Measurements from ENCODE around the gene RANBP9.
A peak's percentile ranks its signal among the peaks of the same experiment; 100 is the strongest.

Gene RANBP9

DNA sequence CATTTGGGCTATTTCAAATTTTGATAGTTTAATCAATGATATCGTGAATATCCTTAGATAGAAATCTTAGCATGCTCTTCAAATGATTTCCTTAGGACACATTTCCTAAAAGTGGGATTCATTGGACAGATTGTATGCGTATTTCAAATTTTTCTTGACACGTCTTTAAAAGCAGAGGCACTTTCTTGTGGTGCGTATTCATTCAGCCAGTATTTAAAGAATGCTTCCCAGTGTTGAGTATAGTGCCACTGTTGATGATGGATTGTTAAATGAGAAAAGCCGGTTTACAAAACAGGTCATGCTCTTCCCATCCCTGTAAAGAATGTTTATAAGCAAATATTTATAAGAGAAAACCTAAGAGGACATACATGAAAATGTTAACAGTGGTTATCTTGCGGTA lies 111.6 kb downstream of the RANBP9 start:
- no peak for DNase-seq (ENCODE audit: low spot score)

DNA sequence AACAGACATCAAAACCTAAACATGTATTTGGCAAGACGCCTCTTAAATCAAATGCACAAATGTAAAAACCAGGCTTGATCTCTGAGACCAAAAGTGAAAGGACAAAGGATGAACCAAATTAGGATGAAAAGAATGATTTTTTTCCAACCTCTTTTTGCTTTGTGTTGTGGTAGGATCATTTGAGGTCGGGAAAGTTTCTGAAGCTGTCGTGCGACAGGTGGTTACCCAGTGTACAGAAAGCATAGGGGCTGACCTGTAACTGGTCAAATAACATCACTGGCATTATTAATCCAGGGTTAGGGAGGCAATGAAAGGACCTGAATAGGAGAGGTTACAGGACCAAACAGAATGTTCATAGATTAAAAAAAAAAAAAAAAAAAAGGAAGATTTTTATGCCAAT lies 114.6 kb downstream of the RANBP9 start:
- DNase-seq (ENCODE audit: low spot score) = no peak

DNA sequence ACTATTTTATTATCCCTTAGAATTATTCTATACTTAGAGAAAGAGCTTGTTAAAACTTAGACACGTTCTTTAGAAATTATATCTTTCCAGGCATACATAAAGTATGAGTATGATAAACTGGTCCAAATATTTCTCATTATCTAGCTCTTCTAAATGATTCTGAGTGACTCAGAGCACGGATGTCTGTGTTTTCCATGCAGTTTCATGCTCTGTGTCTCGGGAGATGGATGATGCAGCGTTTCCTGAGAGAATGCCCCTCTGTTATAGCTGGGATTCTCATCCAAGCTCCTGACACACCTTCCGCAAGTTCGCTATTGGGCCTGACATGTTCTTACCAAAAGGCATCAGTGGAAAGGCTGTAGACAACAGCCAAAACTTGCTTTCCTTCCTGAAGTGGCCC lies 117.9 kb downstream of the RANBP9 start:
- no peak for DNase-seq (ENCODE audit: low spot score)

DNA sequence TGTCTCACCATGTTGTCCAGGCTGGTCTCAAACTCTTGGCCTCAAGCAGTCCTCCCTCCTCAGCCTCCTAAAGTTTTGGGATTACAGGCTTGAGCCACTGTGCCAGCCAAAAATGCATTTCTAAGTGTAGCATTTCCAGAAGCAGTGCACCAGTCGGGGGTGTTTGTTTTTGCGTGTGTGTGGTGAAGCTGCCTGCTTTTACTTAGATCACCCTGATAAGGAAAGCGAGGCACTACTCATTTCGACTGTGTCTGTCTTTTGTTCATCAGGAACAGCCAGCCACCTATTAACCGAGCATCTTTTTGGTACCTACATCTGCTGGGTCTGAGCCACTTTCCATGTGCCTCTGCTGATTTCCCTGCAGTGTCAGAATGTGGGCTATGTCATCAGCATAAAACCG lies 118.5 kb downstream of the RANBP9 start:
- peak; percentile 37 for DNase-seq (ENCODE audit: low spot score)

DNA sequence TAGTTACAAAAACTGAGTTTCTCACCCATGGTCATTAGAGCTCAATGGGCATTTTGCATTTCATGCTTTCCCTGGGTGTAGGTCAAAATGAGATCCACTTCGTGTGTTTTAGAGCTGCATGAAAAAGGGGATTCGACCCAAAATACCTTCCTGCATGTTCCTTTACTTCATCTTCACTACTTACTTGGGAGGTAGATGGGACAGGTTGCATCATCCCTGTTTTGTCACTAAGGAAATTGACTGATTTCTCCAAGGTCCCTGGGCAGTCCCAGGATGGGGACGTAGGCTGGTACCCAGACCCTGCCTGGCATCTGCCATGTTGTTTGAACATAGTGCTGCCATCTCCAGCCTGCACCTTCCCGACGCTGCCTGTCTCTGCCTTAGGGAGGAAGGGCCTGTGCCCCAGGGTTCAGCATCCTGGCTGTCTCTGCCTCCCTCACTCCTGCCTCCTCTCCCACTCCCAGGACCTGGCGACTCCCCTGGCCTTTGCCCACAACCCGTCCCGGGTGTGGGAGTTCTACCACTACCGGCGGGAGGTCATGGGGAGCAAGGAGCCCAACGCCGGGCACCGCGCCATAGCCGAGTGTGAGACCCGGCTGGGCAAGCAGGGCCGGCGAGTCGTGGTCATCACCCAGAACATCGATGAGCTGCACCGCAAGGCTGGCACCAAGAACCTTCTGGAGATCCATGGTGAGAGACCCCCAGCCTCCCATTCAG lies 120.3 kb downstream of the RANBP9 start:
- DNase-seq (ENCODE audit: low spot score) = no peak

DNA sequence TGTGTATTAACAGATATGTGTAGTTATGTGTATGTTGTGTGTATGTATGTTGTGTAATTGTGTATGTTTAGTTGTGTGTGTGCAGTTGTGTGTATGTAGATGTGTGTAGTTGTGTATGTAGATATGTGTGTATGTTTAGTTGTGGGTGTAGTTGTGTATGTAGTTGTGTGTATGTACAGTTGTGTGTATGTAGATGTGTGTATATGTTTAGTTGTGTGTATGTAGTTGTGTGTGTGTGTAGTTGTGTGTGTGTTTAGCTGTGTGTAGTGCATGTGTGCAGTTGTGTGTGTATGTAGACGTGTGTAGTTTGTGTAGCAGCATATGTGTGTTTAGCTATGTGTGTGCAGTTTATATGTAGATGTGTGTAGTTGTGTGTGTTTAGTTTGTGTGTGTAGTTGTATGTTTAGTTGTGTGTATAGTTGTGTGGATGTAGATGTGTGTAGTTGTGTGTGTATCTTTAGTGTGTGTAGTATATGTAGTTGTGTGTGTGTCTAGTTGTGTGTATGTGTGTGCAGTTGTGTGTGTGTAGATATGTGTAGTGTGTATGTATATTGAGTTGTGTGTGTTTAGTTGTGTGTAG lies 121.0 kb downstream of the RANBP9 start:
- DNase-seq (ENCODE audit: low spot score) = no peak

DNA sequence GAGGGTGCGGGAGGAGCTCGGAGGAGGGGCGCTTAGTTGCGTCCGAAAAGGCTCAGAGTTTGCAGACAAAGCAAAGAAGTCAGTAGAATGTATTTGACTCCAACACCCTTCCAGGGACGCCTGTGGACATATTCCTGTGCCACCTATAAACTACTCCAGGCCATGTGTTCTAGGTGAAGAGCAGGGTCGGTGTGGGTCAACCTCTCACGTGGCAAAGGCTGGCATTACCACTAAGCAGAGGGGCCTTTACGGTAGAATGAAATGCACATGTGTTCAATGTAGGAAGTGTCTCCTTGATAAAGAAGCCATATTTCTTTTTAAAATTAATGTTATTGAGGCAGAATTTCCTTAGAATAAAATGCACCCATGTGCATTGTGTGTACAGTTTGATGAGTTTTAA lies 121.8 kb downstream of the RANBP9 start:
- DNase-seq (ENCODE audit: low spot score) = no peak

DNA sequence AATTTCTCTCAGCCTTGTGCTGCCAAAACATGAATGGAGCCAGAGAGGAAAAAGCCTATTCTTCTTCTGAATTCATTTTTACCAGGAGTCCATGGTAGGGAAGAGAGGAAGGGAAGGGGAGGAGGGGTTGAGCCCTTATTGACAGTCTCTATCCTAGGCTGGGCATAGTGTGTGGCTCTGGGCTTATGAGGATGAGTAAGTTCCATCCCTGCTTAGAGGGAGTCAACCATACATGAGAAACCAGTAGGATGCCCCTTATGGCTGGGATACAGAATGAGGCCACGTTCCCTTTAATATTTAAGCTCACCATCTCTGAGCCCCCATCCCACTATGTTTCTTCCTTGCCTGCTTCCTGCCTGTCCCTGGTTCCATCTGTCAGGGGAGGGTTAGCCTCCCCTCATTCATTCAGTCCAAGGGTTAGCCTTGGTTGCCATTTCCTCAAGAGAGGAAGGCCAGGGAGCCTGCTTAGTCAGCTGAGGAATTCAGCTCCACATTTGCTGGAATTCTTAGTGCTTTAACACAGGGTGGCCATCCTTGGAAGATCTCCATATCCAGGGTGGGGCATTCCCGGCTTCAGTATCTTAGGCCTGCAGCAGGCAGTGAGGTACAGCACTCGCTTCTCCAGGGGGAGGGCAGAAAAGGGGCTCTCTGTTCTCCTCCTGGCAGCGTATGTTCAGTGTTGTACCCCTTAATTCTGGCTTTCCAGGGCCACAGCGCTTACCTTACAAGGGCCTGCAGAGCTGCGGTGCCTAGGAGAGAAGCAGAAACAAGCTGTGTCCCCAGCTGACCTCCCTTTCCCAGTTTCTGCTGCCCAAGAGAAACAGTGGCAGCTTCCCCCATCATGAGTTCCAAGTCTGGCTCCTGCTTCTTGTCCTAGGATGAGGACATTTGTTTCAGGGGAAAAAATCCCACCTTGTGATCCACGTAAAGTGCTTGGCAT lies 124.8 kb downstream of the RANBP9 start:
- no peak for DNase-seq (ENCODE audit: low spot score)

DNA sequence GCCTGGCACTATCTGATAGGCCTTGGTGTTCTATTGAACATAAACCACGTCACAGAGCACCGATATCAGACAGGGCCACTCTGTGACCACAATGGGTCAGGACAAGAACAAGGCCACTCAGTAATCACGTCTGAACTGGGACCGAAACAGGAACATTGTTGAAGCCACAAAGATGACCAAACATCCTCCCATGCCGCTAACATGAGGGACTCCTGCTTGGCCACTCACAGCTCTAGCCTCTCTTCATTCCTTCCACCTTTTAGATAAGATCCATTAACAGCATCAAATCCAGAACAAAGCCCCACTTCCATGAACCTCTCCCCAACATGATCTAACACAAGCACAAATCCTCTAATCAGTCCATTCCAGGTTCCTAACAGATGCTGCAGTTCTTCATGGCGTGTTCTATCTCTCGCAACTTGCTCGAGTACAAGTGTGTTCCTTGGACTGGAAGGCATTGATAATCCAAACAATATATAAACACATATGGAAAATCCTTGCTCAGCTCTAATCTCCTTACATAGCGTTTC lies 129.9 kb downstream of the RANBP9 start:
- no peak for DNase-seq (ENCODE audit: low spot score)

DNA sequence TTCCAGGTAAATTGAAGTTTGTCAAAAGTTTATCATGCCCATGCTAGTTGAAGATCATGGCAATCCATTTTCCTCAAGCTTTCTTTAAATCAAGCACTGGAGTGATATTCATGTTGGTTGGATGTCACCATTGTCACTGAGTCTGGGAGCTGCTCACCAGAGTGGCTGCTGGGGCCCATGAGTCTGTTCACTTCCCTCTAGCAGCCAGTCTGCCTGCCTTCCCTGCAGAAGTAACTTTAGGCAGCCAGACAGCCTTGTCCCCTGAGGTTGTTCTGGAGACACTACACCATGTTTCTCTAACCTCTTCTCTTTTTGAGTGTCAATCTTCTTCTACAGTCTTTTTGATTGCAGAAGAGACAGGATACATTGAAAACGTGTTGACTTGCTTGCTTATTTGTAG lies 131.7 kb downstream of the RANBP9 start:
- DNase-seq (ENCODE audit: low spot score) = no peak

DNA sequence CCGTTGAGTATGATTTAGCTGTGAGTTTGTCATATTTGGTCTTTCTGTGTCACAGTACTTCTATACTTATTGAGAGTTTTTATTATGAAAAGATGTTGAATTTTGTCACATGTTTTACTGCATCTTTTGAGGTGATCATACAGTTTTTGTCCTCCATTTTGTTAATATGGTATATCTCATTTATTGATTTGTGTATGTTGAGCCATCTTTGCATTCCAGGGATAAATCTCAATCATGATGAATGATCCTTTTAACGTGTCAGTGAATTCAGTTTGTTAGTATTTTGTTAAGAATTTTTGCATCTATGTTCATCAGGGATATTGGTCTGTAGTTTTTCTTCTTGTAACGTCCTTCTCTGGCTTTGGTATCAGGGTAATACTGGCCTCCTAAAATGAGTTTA lies 133.7 kb downstream of the RANBP9 start:
- DNase-seq (ENCODE audit: low spot score) = no peak

DNA sequence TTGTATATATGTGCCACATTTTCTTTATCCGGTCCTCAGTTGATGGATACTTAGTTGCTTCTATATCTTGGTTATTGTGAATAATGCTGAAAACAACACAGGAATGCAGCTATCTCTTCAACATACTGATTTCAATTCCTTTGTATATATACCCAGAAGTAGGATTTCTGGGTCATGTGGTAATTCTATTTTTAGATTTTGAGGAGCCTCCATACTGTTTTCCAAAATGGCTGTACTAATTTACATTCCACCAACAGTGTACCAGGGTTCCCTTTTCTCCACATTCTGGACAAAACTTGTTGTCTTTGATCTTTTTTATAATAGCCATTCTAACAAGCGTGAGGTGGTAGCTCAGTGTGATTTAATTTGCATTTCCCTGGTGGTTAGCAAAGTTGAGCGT lies 135.6 kb downstream of the RANBP9 start:
- DNase-seq (ENCODE audit: low spot score) = no peak

DNA sequence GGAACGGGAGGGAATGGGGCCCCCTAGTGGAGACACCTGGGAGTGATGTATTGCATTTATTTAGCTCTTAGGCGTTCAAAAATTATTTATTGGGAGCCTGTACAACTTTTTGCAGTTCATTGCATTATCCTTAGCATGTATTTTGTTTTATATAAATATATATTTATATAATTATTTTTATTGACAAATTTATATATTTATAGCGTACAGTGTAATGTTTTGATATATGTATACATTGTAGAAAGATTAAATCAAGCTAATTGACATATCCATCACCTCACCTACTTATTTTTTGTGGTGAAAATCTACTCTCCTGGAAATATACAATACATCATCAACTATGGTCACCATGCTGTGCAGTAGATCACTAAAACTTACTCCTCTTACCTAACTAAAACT lies 136.3 kb downstream of the RANBP9 start:
- DNase-seq (ENCODE audit: low spot score) = no peak

DNA sequence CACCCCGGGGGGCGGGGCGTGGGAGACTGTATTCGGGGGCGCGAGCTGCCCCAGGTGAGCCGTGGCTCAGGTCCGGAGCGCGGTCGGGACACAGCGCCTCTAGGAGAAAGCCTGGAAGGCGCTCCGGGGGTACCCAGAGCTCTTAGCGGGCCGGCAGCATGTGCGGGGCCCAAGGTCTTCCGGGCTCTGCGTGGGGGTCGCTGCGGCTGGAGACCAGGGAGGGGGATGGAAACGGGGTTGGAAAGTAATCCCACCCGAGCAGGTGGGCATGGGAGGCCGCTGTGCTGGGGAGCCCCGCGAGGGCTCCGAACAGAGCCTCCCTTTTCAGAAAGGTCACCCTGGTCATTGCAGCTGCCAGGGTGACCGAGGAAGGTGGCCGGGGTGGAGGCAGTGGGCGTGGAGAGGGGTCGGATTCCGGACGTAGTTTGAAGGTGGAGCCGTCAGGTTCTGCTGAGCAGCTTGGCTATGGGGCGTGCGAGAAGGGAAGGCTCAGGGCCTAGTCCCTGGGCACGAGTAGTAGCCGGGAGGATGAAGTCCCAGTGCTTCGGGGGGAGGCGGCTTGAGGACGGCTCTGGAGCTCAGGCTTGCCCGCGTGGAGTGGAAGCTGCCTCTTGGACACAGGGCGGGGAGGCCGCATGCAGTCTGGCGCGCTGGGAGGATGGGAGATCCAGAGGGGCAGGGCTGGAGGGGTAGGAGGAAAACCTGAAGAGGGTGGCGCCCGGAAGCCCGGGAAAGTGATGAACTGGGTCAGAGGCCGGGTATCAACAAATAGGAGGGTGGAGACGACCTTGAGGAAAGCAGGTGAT lies 136.9 kb downstream of the RANBP9 start, which contains the start of gene SIRT5:
TSS of gene SIRT5 (plus strand) at position 31 of the 806 bp plus-strand sequence. CDS start 9,510 bp downstream, outside the sequence.
- DNase-seq (ENCODE audit: low spot score) = peak; percentile 85

DNA sequence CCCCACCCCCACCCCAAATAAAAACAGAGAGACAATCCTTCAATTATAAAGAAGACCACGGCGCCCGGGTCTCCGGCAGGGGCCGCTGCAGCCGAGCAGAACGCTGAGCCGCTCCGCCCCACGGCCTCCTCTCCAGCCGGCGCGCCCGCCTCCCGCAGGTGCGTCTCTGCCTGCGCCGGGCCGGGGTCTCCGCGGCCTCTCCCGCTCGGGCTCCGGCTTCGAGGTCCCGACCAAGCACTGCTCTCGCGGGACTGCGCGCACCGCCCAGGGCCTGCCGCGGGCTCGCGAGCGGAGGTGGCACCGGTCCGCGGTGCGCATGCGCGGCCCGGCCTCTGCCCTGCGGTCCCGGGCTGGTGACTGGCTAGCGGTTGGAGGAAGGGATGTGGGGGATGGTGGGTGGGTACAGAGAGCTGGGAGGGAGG lies 137.5 kb downstream of the RANBP9 start:
- peak; percentile 94 for DNase-seq (ENCODE audit: low spot score)

DNA sequence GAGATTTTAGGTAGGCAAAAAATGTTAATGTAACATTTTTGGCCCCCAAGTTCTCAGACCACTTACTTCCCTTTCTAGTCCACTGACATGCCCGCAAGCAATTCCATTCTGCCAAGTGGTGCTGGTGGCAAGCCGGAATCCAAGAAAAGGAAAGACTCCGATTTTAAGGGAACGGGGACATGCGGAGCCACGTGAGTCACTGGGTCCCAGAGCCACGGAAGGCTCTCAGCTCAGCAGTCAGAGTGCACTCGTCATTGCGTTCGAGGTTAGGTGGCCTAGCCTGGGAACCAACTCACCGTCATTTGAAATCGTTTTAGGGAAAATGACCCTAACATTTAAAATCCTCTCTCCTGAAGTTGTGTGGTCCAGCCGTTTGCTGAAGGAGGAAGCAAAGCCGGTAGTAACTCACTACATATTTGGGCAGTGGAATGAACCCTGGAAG lies 137.9 kb downstream of the RANBP9 start:
- no peak for DNase-seq (ENCODE audit: low spot score)

DNA sequence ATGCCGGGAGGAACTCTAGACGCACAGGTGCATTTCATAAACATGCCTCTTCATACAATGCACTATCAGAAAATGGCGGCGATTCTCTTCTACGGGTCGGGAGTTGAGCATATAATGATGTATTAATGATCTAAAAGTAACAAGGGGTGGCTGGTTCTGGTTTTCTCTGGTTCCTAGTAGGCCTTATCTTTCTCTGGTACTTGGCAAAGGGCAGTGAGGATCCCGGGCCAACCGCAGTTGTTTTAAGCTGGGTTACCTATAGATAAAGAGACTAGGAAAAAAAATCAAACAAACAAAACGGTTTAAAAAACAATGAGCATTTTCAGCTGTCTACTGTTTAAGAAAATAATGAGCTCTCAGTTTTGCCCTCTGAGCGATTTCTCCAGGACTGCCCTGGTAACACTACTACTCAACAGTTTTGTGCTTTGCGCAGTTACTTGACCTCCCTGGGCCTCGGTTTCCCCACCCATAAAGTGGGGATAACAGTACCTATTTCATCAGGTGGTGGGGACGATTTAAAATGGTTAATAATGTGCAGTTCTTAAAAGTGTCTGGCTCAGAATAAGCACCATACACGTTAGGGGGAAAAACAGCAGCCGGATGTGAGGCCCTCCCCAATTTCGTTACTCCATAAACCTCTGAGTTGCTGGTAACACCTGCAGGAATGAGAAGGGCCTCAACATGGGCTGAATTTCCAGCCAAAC lies 138.5 kb downstream of the RANBP9 start:
- no peak for DNase-seq (ENCODE audit: low spot score)

DNA sequence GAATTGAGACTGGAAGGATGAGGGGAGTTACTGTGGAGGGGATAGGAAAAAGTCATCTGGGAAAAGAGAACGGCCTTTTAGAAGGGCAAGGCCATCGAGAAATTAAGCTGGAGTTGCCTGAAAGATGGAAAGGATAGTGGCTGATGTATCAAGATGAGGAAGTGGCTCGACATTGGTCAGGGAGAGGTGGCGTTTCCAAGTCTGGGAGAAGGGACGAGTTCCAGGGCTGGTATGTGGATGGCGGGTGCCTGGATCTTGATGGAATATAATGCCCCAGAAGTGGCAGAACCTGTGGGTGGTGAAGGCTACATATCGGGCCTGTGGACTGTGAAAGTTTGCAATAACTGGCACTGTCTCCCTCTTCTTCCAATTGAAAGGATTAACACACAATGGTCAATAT lies 139.4 kb downstream of the RANBP9 start:
- no peak for DNase-seq (ENCODE audit: low spot score)

All from activated CD4-positive, alpha-beta T cell treated with anti-CD3 and anti-CD28 coated beads, Interleukin-2, Interleukin-4, amounts not matched to agents 100 ng/mL and 50 ng/mL, durations not matched to agents 16 hours and 8 hours (primary cell).